Upper lobe of right lung (tissue), 1 donor: Measurements from ENCODE around the gene CDKAL1. TPM values are rescaled to one million over a fixed set of nuclear protein-coding genes. Genes with fewer than 3 reads are reported as not detected.

Source experiments
- ATAC-seq: fragments of 200-7000 bp; cut with Tn5 transposase; one replicate; pipeline ENCODE4 v1.9.1; 2020; ENCODE audit warnings: mild to moderate bottlenecking, moderate library complexity
- DNase-seq: peaks from one replicate; pipeline ENCODE4 v3.0.0-alpha.2; 2020
- H3K27ac ChIP-seq: fragments of 200-600 bp; one replicate; pipeline ENCODE4 v1.8.0; 2022
- H3K27me3 ChIP-seq: fragments of 200-600 bp; one replicate; pipeline ENCODE4 v1.8.0; 2022; ENCODE audit warnings: mild to moderate bottlenecking
- H3K36me3 ChIP-seq: fragments of 200-600 bp; one replicate; pipeline ENCODE4 v1.8.0; 2022
- H3K4me1 ChIP-seq: fragments of 200-600 bp; one replicate; pipeline ENCODE4 v1.8.0; 2022
- H3K4me3 ChIP-seq: fragments of 200-600 bp; one replicate; pipeline ENCODE4 v1.8.0; 2022; ENCODE audit warnings: mild to moderate bottlenecking
- H3K9me3 ChIP-seq: fragments of 200-600 bp; one replicate; pipeline ENCODE4 v1.8.0; 2022
- CTCF ChIP-seq: fragments of 200-600 bp; IDR thresholded peaks from one replicate; pipeline ENCODE4 v1.8.0; 2022; ENCODE audit warnings: antibody characterized with exemption
- intact Hi-C: fragments of 100-400 bp; cut with DNase I; formaldehyde crosslinking; loops from one replicate; pipeline ENCODE4 v1.11.0; 2022
- total RNA-seq: library from RNA; stranded (reverse); fragmentation: NEBNext Ultra II Directional; extraction: Animal tissue kit (Norgen Biotek cat#: 25700); gene quantifications from one replicate; pipeline ENCODE4 v1.2.1, GENCODE V29; 2021
- donor health status: DM: no; HTN: yes; CAD: no; lungs with severe emphysema.

CDKAL1 gene
- total RNA-seq, 1 donor from 2014 or later, result 16.0 TPM

GRCh38 chr6:21167790-21168189 is 633.5 kb downstream of the CDKAL1 start:
- Histone ChIP-seq H3K4me3 (no peak overlapping the region), H3K27me3 (no peaks in the 10 kb centered on the region), H3K4me1 (no peaks in the 10 kb centered on the region), H3K9me3 (no peaks in the 10 kb centered on the region), H3K27ac (no peak overlapping the region), H3K36me3 (no peaks in the 10 kb centered on the region)
- no peak for ATAC-seq
- no peak for TF ChIP-seq CTCF
- intact Hi-C loops, result no loop called here
- DNase-seq, result no peak

- Histone ChIP-seq H3K27me3 (no peaks in the 10 kb centered on the region), H3K27ac (no peak overlapping the region), H3K36me3 (no peaks in the 10 kb centered on the region), H3K4me3 (no peak overlapping the region), H3K9me3 (no peaks in the 10 kb centered on the region), H3K4me1 (no peaks in the 10 kb centered on the region)
- intact Hi-C loops, result no loop called here
- no peak for DNase-seq
- TF ChIP-seq CTCF, result no peak
- no peak for ATAC-seq
Measured at GRCh38 chr6:21171801-21172200, 637.5 kb downstream of the CDKAL1 start.

- intact Hi-C loops, result no loop called here
- no peaks in the 10 kb centered on the region for H3K27me3 ChIP-seq
- H3K27ac ChIP-seq, result no peak overlapping the region
- no peaks in the 10 kb centered on the region for H3K9me3 ChIP-seq
- no peak for TF ChIP-seq CTCF
- H3K4me3 ChIP-seq, result no peak overlapping the region
- no peaks in the 10 kb centered on the region for H3K36me3 ChIP-seq
- no peak for DNase-seq
- no peaks in the 10 kb centered on the region for H3K4me1 ChIP-seq
- ATAC-seq, result no peak
Measured at GRCh38 chr6:21173031-21173430, 638.8 kb downstream of the CDKAL1 start.

- intact Hi-C loops, result no loop called here
- no peaks in the 10 kb centered on the region for H3K36me3 ChIP-seq
- H3K4me1 ChIP-seq, result no peaks in the 10 kb centered on the region
- TF ChIP-seq CTCF, result no peak
- H3K9me3 ChIP-seq, result no peaks in the 10 kb centered on the region
- ATAC-seq, result no peak
- H3K27ac ChIP-seq, result no peak overlapping the region
- no peak for DNase-seq
- H3K4me3 ChIP-seq, result no peak overlapping the region
- H3K27me3 ChIP-seq, result no peaks in the 10 kb centered on the region
Measured at GRCh38 chr6:21173678-21174077, 639.4 kb downstream of the CDKAL1 start.

GRCh38 chr6:21176197-21176596 is 641.9 kb downstream of the CDKAL1 start:
- Histone ChIP-seq H3K4me1 (no peaks in the 10 kb centered on the region), H3K36me3 (no peaks in the 10 kb centered on the region), H3K4me3 (no peak overlapping the region), H3K27me3 (no peaks in the 10 kb centered on the region), H3K27ac (no peak overlapping the region), H3K9me3 (no peaks in the 10 kb centered on the region)
- intact Hi-C loops, result no loop called here
- TF ChIP-seq CTCF, result no peak
- no peak for ATAC-seq
- DNase-seq, result no peak

- DNase-seq (no peak), ATAC-seq (no peak)
- Histone ChIP-seq H3K27ac (no peak overlapping the region), H3K4me3 (no peak overlapping the region), H3K27me3 (no peaks in the 10 kb centered on the region), H3K4me1 (no peaks in the 10 kb centered on the region), H3K36me3 (no peaks in the 10 kb centered on the region), H3K9me3 (no peaks in the 10 kb centered on the region)
- intact Hi-C loops, result no loop called here
- no peak for TF ChIP-seq CTCF
Measured at GRCh38 chr6:21180155-21180554, 645.9 kb downstream of the CDKAL1 start.
